Measurements from ENCODE around the gene IER2. TPM values are rescaled to one million over a fixed set of nuclear protein-coding genes. Genes with fewer than 3 reads are reported as not detected.

Gene IER2
- total and polyA plus RNA-seq, 11 donors = 17.6 to 101 (median 29.1) TPM

GRCh38 chr19:13130886-13131490 lies 19.2 kb upstream of the IER2 start:
- H3K9me3 ChIP-seq = no peaks in the 10 kb centered on the region
- 97 to 100% (median 98%) methylated on average over 3 of the region's 3 CpGs for WGBS, 4 donors
- TF ChIP-seq POLR2A (IDR thresholded peaks at IDR 0.05) (no peak), CTCF (IDR thresholded peaks at IDR 0.05) (no peak)
- H3K4me3 ChIP-seq = no peak overlapping the region
- H3K4me1 ChIP-seq = peaks cover 0 to 40% (median 7%) of the 10 kb centered on the region in 12 donors
- H3K27me3 ChIP-seq = no peaks in the 10 kb centered on the region
- intact Hi-C loops (cut with DNase I) = no loop called here
- H3K36me3 ChIP-seq = peaks cover 0 to 18% (median 10%) of the 10 kb centered on the region in 9 donors
- H3K27ac ChIP-seq = no peak overlapping the region
- no peak for ATAC-seq
- no peak for DNase-seq

GRCh38 chr19:13132471-13133180 lies 17.6 kb upstream of the IER2 start:
- DNase-seq (no peak), ATAC-seq (no peak)
- TF ChIP-seq CTCF (IDR thresholded peaks at IDR 0.05) (no peak), POLR2A (IDR thresholded peaks at IDR 0.05) (no peak)
- intact Hi-C loops (cut with DNase I) = no loop called here
- WGBS, 4 donors = 81 to 88% (median 86%) methylated on average over 8 of the region's 8 CpGs
- no peaks in the 10 kb centered on the region for H3K9me3 ChIP-seq
- H3K27ac ChIP-seq = peak overlapping the region in 4 of 12 donors; percentile 24 to 79 (median 42)
- peaks cover 0 to 40% (median 7%) of the 10 kb centered on the region in 12 donors for H3K4me1 ChIP-seq
- peaks cover 0 to 28% (median 25%) of the 10 kb centered on the region in 9 donors for H3K36me3 ChIP-seq
- no peak overlapping the region for H3K4me3 ChIP-seq
- H3K27me3 ChIP-seq = no peaks in the 10 kb centered on the region

- no peaks in the 10 kb centered on the region for H3K9me3 ChIP-seq
- H3K4me3 ChIP-seq = no peak overlapping the region
- H3K27ac ChIP-seq = peak overlapping the region in 7 of 12 donors; percentile 2 to 79 (median 42)
- ATAC-seq (no peak), DNase-seq (no peak)
- peaks cover 0 to 35% (median 31%) of the 10 kb centered on the region in 9 donors for H3K36me3 ChIP-seq
- 65 to 73% (median 66%) methylated on average over 12 of the region's 12 CpGs for WGBS, 4 donors
- TF ChIP-seq CTCF (IDR thresholded peaks at IDR 0.05) (no peak), POLR2A (IDR thresholded peaks at IDR 0.05) (no peak)
- intact Hi-C loops (cut with DNase I) = no loop called here
- no peaks in the 10 kb centered on the region for H3K27me3 ChIP-seq
- H3K4me1 ChIP-seq = peaks cover 0 to 33% (median 7%) of the 10 kb centered on the region in 12 donors
These were observed 16.9 kb upstream of the IER2 start for GRCh38 chr19:13133241-13133870.

- peak; percentile 84 to 90 (median 88) for ATAC-seq
- 61 to 76% (median 65%) methylated on average over 3 of the region's 3 CpGs for WGBS, 4 donors
These were observed 15.6 kb upstream of the IER2 start for GRCh38 chr19:13134626-13135025.

More at GRCh38 chr19:13134626-13135025, 15.6 kb upstream of the IER2 start:
- intact Hi-C loops (cut with DNase I) = no loop called here
- H3K27me3 ChIP-seq = no peaks in the 10 kb centered on the region
- peaks cover 0 to 23% (median 7%) of the 10 kb centered on the region in 12 donors for H3K4me1 ChIP-seq
- no peak for TF ChIP-seq CTCF (IDR thresholded peaks at IDR 0.05)
- TF ChIP-seq POLR2A (IDR thresholded peaks at IDR 0.05) = no peak
- peaks cover 0 to 43% (median 35%) of the 10 kb centered on the region in 9 donors for H3K36me3 ChIP-seq
- no peaks in the 10 kb centered on the region for H3K9me3 ChIP-seq
- peak in 2 of 5 donors; percentile 44 to 72 for DNase-seq
- peak overlapping the region in 9 of 12 donors; percentile 26 to 79 (median 38) for H3K27ac ChIP-seq
- no peak overlapping the region for H3K4me3 ChIP-seq

All from heart left ventricle (tissue), 16 donors.